Measurements from ENCODE around the gene BCL3.
A peak's percentile ranks its signal among the peaks of the same experiment; 100 is the strongest.

The BCL3 gene

DNA sequence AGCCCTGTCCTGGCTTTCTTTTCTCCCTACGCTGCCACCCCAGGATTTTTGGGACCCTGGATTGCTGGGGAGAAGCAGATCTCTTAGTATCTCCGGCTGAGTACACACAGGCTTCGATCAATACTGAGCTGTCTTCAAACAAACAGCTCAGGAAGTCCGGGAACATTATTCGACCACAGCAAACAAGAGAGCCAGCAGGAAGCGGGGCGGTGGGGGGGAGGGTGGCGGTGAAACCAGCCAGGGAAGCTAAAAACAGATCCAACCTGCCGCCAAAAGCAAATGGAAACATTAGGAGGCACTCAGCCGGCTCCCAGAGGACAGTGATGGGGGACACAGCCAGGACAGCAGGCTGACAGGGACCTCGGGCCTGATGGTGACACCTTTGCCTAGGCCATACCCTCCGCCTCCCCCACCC, 48.2 kb downstream of the BCL3 start:
- no peak for DNase-seq

DNA sequence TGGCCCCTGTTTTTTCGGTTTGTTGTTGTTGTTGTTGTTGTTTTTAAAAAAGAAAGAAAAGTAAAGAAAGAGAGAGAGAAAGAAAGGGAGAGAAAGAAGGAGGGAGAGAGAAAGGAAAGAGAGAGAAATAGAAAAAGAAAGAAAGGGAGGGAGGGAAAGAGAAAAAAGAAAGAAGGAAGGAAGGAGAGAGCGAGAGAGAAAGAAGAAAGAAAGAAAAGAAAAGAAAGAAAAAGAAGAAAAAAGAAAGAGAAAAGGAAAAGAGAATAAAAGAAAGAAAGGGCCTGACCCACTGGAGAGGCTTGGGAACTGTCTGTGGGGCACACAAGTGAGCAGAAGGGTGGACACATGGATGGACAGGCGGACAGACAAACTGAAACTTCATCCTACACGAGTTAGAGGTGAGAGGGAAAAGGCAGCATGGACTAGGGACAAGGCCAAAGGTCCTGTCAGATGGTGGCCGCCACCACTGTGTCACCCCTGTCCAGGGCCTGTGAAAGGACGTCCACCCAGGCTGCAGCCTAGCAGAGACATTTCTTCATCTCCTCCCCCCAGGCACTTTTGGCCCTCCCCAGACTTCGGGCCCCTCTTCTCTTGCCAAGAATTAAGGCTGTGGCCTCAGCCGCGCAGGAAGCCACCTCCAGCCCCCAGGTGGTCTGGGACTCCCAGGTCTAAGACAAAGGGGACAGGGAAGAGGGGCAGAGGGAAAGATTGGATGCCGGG, 51.3 kb downstream of the BCL3 start:
- DNase-seq: no peak

DNA sequence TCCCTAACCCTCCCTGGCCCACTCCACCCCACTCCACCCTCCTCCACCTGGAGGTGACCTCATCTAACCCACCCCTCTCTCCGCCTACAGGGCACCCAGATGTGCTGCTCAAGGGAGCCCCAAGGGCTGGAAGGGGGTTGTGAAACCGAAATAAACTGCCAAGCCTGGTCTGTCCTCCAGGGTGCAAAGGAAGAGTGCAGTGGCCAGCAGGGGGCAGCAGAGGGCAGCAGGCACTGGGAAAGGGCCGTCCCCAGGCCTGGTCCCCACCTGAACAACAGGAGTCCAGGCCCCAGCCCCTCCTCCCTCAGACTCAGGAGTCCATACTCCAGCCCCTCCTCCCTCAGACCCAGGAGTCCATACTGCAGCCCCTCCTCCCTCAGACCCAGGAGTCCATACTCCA, 52.0 kb downstream of the BCL3 start:
- peak; percentile 87 for DNase-seq

DNA sequence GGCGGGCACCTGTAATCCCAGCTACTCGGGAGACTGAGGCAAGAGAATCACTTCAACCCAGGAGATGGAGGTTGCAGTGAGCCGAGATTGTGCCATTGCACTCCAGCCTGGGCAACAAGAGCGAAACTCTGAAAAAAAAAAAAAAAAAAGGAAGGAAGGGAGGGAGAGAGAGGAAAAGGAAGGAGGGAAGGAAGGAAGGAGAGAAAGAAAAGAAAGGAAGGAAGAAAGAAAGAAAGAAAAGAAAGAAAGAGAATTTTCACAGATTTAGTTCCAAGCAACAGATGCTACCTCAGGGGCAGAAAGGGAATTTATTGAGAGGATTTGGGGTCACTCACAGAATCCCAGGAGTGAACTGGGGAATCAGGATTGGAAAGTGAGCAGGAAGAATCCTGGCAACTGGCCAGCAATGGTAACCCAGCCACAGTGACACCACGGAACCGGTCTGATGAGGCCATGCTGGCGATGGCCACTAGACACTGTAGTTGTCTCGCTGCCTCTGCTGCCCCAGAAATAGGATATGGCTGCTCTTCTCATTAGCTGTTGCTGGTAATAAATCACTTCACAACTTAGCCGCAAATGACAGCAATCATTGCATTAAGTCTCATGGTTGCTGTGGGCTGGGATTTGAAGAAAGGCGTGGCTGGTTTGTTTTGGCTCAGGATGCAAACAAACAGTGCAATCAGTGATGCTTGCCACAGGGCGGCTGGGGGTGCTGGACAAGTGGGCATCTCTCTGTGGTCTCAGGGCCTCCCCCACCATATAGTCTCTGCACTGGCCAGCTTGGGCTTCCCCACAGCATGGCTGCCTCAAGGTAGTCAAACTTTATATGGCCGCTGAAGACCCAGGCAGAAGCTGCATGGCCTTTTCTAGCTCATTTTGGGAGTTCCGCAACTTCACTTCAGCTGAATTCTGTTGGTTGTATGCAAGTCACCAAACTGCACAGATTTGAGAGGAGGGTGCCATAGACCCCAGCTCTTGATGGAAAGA, 55.2 kb downstream of the BCL3 start:
- DNase-seq: no peak

DNA sequence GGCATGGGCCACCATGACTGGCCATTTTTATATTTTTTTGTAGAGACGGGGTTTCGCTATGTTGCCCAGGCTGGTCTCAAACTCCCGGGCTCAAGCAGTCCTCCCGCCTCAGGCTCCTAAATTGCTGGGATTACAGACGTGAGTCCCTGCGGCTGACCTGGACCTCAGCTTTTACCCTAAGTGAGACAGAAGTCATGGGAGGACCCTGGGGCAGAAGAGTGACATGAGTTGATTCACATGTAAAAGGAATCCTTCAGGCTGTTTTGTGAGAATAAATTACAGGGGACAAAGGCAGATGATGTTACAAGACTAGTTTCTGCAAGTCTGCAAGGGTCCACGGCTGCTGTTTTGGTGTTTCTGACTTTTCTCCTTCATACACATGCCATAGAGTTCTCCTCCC, 57.8 kb downstream of the BCL3 start:
- DNase-seq: no peak

DNA sequence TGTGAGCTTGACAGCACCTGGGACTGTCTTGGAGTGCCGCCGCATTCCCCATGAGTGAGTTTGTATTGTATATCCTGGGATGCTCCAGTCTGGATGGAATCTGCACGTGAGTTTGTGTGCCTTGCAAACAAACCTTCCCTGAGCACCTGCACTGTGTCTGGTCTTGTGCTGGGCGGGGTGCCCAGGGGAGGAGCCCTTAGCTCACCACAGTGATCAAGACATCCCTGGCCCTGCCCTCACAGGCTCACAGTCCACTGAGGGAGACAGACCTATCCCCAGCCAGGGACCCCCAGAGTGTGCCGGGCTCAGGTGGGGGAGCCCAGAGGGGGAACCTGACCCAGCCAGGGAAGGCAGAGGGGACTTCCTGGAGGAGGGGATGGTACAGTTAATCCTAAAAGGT, 58.7 kb downstream of the BCL3 start:
- peak; percentile 63 for DNase-seq

DNA sequence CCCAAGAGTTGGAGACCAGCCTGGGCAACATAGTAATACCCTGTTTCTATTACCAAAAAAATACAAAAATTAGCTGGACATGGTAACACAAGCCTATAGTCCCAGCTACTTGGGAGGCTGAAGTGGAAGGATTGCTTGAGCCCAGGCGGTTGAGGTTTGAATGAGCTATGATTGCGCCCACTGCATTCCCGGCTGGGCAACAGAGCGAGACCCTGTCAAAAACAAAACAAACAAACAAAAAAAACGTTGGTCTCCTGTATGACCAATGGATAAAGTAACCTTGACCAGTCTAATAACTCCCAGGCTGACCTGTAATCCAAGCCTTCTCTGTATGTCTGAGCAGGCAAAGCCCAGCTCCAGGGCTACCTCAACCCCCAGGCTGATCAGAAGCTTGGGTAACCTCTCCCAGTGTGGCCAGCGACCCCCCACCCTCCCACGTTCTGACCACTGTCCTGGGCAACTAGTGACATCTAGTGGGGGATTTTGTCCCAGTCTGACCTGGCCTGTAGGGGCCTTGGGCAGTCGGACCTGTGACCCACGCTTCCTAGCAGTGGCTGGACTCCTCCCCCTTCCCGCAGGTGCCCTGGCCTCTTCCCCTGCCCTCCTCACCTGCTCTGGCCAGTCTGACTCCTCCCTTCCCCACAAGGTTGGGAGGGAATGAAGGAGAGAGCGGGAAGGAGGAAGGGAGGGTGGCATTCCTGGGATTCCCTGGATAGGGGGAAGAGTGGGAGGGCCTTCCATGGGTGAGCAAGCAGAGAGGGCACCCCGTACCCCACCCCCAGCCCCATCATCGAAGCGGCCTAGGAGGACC, 59.3 kb downstream of the BCL3 start:
- no peak for DNase-seq

DNA sequence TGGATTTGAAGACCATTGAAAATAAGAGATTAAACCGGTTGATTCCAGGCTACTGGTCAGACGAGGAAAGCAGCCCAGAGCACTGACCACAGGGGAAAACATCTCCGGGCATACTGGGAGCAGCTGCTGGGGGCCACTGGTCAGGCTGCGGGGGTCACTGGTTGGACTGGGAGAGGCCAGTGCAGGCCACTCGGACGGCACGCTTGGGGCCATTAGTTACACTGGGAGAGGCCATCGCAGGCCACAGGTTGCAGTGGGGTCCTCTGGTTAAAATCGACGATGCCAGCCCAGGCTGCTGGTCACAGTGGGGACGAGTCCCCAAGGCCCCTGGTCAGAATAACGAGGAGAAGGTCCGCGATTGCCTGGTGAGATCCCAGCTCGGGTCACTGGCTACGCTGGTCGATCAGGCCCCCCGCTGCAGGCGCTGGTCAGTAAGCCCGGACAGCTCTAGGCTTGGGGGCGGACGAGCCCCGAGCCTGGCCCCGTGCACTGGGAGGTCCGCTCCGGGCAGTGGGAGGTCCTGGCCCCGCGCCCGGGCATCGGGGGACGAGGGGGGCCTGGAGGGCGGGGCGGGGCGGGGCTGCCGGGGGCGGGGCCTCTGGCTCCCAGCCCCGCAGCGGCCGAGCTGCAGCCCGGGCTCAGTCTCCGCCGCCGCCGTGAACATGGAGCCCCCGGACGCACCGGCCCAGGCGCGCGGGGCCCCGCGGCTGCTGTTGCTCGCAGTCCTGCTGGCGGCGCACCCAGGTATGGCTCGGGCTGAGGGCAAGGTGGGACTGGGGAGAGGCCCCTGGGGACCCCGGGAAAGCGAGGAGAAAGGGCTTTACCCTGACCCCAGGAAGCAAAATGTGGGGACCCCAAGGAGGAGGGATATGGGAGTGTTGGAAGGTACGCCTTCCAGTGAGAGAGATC, 60.2 kb downstream of the BCL3 start, which contains the start of gene BCAM:
Gene BCAM (plus strand): TSS at position 641 of the 909 bp plus-strand sequence. CDS start 22 bp downstream, at position 663.
- peak; percentile 45 for DNase-seq
